Endometrial microvascular endothelial cells (primary cell): Measurements from ENCODE around the gene MTHFD1L. TPM values are rescaled to one million over a fixed set of nuclear protein-coding genes. Genes with fewer than 3 reads are reported as not detected.

Experiments
- in situ Hi-C: cut with HindIII; loops from 2 replicates; pipeline ENCODE4 v1.10.0; 2017; ENCODE audit warnings: low sequenced_read_pairs, low pct_unique_long_range_greater_than_20kb; ENCODE audit errors: inconsistent ontology term
- total RNA-seq: library from RNA; depleted of rRNA; stranded (reverse); fragments of >200 nt; gene quantifications from one replicate; pipeline ENCODE4 v1.2.3, GENCODE V29; 2015; ENCODE audit errors: inconsistent ontology term

The MTHFD1L gene
- total RNA-seq, 1 donor from 2014 or later = 48.4 TPM

GRCh38 chr6:150967381-150967780, 101.9 kb downstream of the MTHFD1L start:
- in situ Hi-C loops = no loop called here

- in situ Hi-C loops = no loop called here
Measured at GRCh38 chr6:150967910-150968309, 102.4 kb downstream of the MTHFD1L start.

- in situ Hi-C loops = no loop called here
Measured at GRCh38 chr6:150969901-150970300, 104.4 kb downstream of the MTHFD1L start.

- in situ Hi-C loops = no loop called here
Measured at GRCh38 chr6:150971219-150971618, 105.7 kb downstream of the MTHFD1L start.

- in situ Hi-C loops = no loop called here
Measured at GRCh38 chr6:150975136-150975535, 109.6 kb downstream of the MTHFD1L start.

- in situ Hi-C loops = no loop called here
Measured at GRCh38 chr6:150977281-150977680, 111.8 kb downstream of the MTHFD1L start.

- in situ Hi-C loops = no loop called here
Measured at GRCh38 chr6:150978624-150979023, 113.1 kb downstream of the MTHFD1L start.

GRCh38 chr6:150979826-150980350, 114.4 kb downstream of the MTHFD1L start:
- in situ Hi-C loops = no loop called here

- in situ Hi-C loops = no loop called here
Measured at GRCh38 chr6:150981095-150981494, 115.6 kb downstream of the MTHFD1L start.

GRCh38 chr6:150981669-150982068, 116.2 kb downstream of the MTHFD1L start:
- in situ Hi-C loops = no loop called here

- in situ Hi-C loops = no loop called here
Measured at GRCh38 chr6:150987371-150987828, 121.9 kb downstream of the MTHFD1L start.

GRCh38 chr6:150987855-150988464, 122.5 kb downstream of the MTHFD1L start:
- in situ Hi-C loops = no loop called here

GRCh38 chr6:150991487-150991886, 126.0 kb downstream of the MTHFD1L start:
- in situ Hi-C loops = no loop called here

- in situ Hi-C loops = no loop called here
Measured at GRCh38 chr6:150992262-150992661, 126.8 kb downstream of the MTHFD1L start.

GRCh38 chr6:150992703-150993102, 127.2 kb downstream of the MTHFD1L start:
- in situ Hi-C loops = no loop called here

GRCh38 chr6:150993253-150993652, 127.8 kb downstream of the MTHFD1L start:
- in situ Hi-C loops = no loop called here

- in situ Hi-C loops = no loop called here
Measured at GRCh38 chr6:150994026-150994425, 128.5 kb downstream of the MTHFD1L start.

GRCh38 chr6:150996968-150997367, 131.5 kb downstream of the MTHFD1L start:
- in situ Hi-C loops = no loop called here

- in situ Hi-C loops = no loop called here
Measured at GRCh38 chr6:150999107-150999506, 133.6 kb downstream of the MTHFD1L start.

- in situ Hi-C loops = no loop called here
Measured at GRCh38 chr6:150999576-150999975, 134.1 kb downstream of the MTHFD1L start.
